ENCODE measurements around the gene KCNH3.

KCNH3 gene

GRCh38 chr12:49543221-49543913 is 4.5 kb downstream of the KCNH3 start:
- Histone ChIP-seq H3K4me2 (ENCODE audit: low read depth, low read length) (no peak overlapping the region), H3K4me3 (ENCODE audit: low read length) (no peak overlapping the region), H3K36me3 (replicated peaks; ENCODE audit: insufficient read depth, low read length) (no peaks in the 10 kb centered on the region), H3K27ac (ENCODE audit: low read length) (no peak overlapping the region), H4K20me1 (ENCODE audit: insufficient read depth, low read length) (no peaks in the 10 kb centered on the region), H3F3A (ENCODE audit: insufficient read depth, low read length) (0 out of 2 replicates have a peak, but pooled peaks cover 4% of the 10 kb centered on the region), H2AFZ (ENCODE audit: low read length) (no peak overlapping the region), H3K27me3 (replicated peaks; ENCODE audit: insufficient read depth, low read length) (peaks cover 24% of the 10 kb centered on the region), H3K9me2 (replicated peaks; ENCODE audit: insufficient read depth, low read length) (no peaks in the 10 kb centered on the region), H3K4me1 (ENCODE audit: low read length) (no peaks in the 10 kb centered on the region), H3K9ac (ENCODE audit: low read length) (no peak overlapping the region), H3K79me2 (ENCODE audit: low read length) (no peaks in the 10 kb centered on the region), H3K9me3 (replicated peaks; ENCODE audit: insufficient read depth, low read length) (no peaks in the 10 kb centered on the region)
- TF ChIP-seq EZH2phosphoT487 (IDR thresholded peaks at IDR 0.05; ENCODE audit: low read length) (no peak), EZH2 (optimal IDR thresholded peaks at IDR 0.05; ENCODE audit: low read depth, low read length) (no peak), CTCF (IDR thresholded peaks at IDR 0.05; ENCODE audit: low read length) (no peak)
- no peak for DNase-seq

GRCh38 chr12:49543914-49544815 is 5.3 kb downstream of the KCNH3 start:
- H3K9ac ChIP-seq (ENCODE audit: low read length), result no peak overlapping the region

GRCh38 chr12:49545815-49546214 is 7.0 kb downstream of the KCNH3 start:
- peaks cover 32% of the 10 kb centered on the region for H3K27me3 ChIP-seq (replicated peaks; ENCODE audit: insufficient read depth, low read length)
- no peak overlapping the region for H3K27ac ChIP-seq (ENCODE audit: low read length)
- H3K9ac ChIP-seq (ENCODE audit: low read length), result no peak overlapping the region
- no peak for DNase-seq
- H3K4me3 ChIP-seq (ENCODE audit: low read length), result no peak overlapping the region
- no peaks in the 10 kb centered on the region for H3K36me3 ChIP-seq (replicated peaks; ENCODE audit: insufficient read depth, low read length)
- no peaks in the 10 kb centered on the region for H3K9me3 ChIP-seq (replicated peaks; ENCODE audit: insufficient read depth, low read length)
- H3K9me2 ChIP-seq (replicated peaks; ENCODE audit: insufficient read depth, low read length), result no peaks in the 10 kb centered on the region
- no peak for TF ChIP-seq EZH2 (optimal IDR thresholded peaks at IDR 0.05; ENCODE audit: low read depth, low read length)
- no peak for TF ChIP-seq EZH2phosphoT487 (IDR thresholded peaks at IDR 0.05; ENCODE audit: low read length)
- TF ChIP-seq CTCF (IDR thresholded peaks at IDR 0.05; ENCODE audit: low read length), result no peak
- H3F3A ChIP-seq (ENCODE audit: insufficient read depth, low read length), result no peaks in the 10 kb centered on the region
- no peaks in the 10 kb centered on the region for H3K4me1 ChIP-seq (ENCODE audit: low read length)
- no peaks in the 10 kb centered on the region for H3K79me2 ChIP-seq (ENCODE audit: low read length)
- no peak overlapping the region for H2AFZ ChIP-seq (ENCODE audit: low read length)
- H3K4me2 ChIP-seq (ENCODE audit: low read depth, low read length), result no peak overlapping the region
- no peaks in the 10 kb centered on the region for H4K20me1 ChIP-seq (ENCODE audit: insufficient read depth, low read length)

More at GRCh38 chr12:49543914-49544815, 5.3 kb downstream of the KCNH3 start:
- Histone ChIP-seq H3K9me2 (replicated peaks; ENCODE audit: insufficient read depth, low read length) (no peaks in the 10 kb centered on the region), H4K20me1 (ENCODE audit: insufficient read depth, low read length) (no peaks in the 10 kb centered on the region), H3K4me3 (ENCODE audit: low read length) (no peak overlapping the region), H3K27me3 (replicated peaks; ENCODE audit: insufficient read depth, low read length) (peaks cover 31% of the 10 kb centered on the region), H3K4me2 (ENCODE audit: low read depth, low read length) (no peak overlapping the region), H3K79me2 (ENCODE audit: low read length) (no peaks in the 10 kb centered on the region), H3K9me3 (replicated peaks; ENCODE audit: insufficient read depth, low read length) (no peaks in the 10 kb centered on the region), H3K4me1 (ENCODE audit: low read length) (no peaks in the 10 kb centered on the region), H3K27ac (ENCODE audit: low read length) (no peak overlapping the region), H2AFZ (ENCODE audit: low read length) (no peak overlapping the region), H3F3A (ENCODE audit: insufficient read depth, low read length) (0 out of 2 replicates have a peak, but pooled peaks cover 4% of the 10 kb centered on the region), H3K36me3 (replicated peaks; ENCODE audit: insufficient read depth, low read length) (no peaks in the 10 kb centered on the region)
- DNase-seq, result no peak
- TF ChIP-seq EZH2 (optimal IDR thresholded peaks at IDR 0.05; ENCODE audit: low read depth, low read length) (no peak), CTCF (IDR thresholded peaks at IDR 0.05; ENCODE audit: low read length) (no peak), EZH2phosphoT487 (IDR thresholded peaks at IDR 0.05; ENCODE audit: low read length) (no peak)
